GM12875 (cell line): ENCODE results near the gene CYB5RL.

Experiments
- H3K4me3 ChIP-seq: one replicate; pipeline ENCODE4 v1.5.1; 2011; ENCODE audit warnings: low read depth, low read length, control low read depth
- TF ChIP-seq, protein P1 (sequence below): IDR thresholded peaks from 2 replicates; pipeline ENCODE4 v1.5.1; 2011; ENCODE audit warnings: low read depth, mild to moderate bottlenecking, control low read depth, inconsistent platforms, low read length, moderate library complexity, borderline replicate concordance; ENCODE audit not compliant: insufficient read depth

Gene CYB5RL

DNA sequence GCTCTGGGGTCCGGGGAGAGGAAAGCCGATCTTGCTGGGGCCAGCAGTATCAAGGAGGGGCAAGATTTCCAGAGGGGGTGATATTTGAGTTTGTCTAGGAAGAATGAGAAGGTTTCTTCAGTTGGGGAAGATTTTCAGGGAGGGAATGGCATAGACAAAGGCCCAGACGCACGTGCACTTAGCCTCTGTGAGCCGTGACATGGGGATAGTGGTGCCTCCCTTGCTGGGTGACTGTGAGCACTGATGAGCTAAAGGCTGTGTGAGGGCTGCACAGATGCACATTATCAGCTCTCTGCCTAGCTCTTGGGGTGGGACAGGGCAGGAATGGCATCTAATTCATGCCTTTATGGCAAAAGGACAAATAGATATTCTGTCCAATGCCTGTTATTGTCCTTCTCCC is 48.8 kb downstream of the CYB5RL start:
- no peak overlapping the region for H3K4me3 ChIP-seq
- TF ChIP-seq, protein P1, sequence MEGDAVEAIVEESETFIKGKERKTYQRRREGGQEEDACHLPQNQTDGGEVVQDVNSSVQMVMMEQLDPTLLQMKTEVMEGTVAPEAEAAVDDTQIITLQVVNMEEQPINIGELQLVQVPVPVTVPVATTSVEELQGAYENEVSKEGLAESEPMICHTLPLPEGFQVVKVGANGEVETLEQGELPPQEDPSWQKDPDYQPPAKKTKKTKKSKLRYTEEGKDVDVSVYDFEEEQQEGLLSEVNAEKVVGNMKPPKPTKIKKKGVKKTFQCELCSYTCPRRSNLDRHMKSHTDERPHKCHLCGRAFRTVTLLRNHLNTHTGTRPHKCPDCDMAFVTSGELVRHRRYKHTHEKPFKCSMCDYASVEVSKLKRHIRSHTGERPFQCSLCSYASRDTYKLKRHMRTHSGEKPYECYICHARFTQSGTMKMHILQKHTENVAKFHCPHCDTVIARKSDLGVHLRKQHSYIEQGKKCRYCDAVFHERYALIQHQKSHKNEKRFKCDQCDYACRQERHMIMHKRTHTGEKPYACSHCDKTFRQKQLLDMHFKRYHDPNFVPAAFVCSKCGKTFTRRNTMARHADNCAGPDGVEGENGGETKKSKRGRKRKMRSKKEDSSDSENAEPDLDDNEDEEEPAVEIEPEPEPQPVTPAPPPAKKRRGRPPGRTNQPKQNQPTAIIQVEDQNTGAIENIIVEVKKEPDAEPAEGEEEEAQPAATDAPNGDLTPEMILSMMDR, result no peak
